K562 (cell line): ENCODE results near the gene ADAM8. TPM values are rescaled to one million over a fixed set of nuclear protein-coding genes. Genes with fewer than 3 reads are reported as not detected.

Source experiments
- ATAC-seq: fragments of 200-7000 bp; cut with Tn5 transposase; 3 replicates; pipeline ENCODE4 v1.9.1; 2020; ENCODE audit warnings: moderate library complexity
- BruUV-seq: library from RNA; stranded (reverse); fragments of 400-500 nt; replicated peaks from 2 replicates; lab custom pipeline; 2021; lab: Mats Ljungman, UMichigan
- CTCF ChIA-PET: fragments of 300-600 bp; formaldehyde crosslinking; extraction: SDS; loops from one replicate; lab custom pipeline; 2021; ENCODE audit warnings: low intra/inter-chr PET ratio; lab: Yijun Ruan, JAX
- POLR2A ChIA-PET: fragments of 300-600, 350-650 bp; sonication (Branson Sonifier 250); formaldehyde crosslinking; extraction: SDS; loops from one replicate; lab custom pipeline; 2021; ENCODE audit warnings: antibody characterized with exemption, inconsistent platforms; lab: Yijun Ruan, JAX
- DNase-seq, 4 experiments: peaks; one replicate each; pipeline versions ENCODE4 v3.0.0 to v3.0.0-alpha.2; 2011 to 2018; ENCODE audit warnings: low spot score in 3 of 4, mixed read lengths in 3 of 4; ENCODE audit errors: extremely low read depth in 1 of 4
- FAIRE-seq: peaks from 2 replicates; lab custom pipeline; 2011; peaks lifted over from hg19 to GRCh38; lab: Jason Lieb, UNC
- H2AFZ ChIP-seq: 2 replicates; pipeline ENCODE4 v1.6.0; 2011; ENCODE audit warnings: low read depth, low read length, control low read depth, inconsistent platforms
- H3K27ac ChIP-seq: fragments of 200-600 bp; 3 replicates; pipeline ENCODE4 v1.8.0; 2011; ENCODE audit warnings: low read depth, mild to moderate bottlenecking, control low read depth, inconsistent platforms, low read length, moderate library complexity, mixed read lengths; ENCODE audit errors: extremely low read depth
- H3K27me3 ChIP-seq, 2 experiments: fragments of 300-600 bp in 1 of 2; 2 replicates in 1 of 2; 3 replicates in 1 of 2; pipeline versions ENCODE4 v1.6.0 to v1.8.0; 2011; ENCODE audit warnings: inconsistent platforms in 2 of 2, low read length in 2 of 2, mild to moderate bottlenecking in 1 of 2, mixed read lengths in 1 of 2, moderate library complexity in 1 of 2; ENCODE audit not compliant: control insufficient read depth in 2 of 2, insufficient read depth in 2 of 2
- H3K36me3 ChIP-seq: fragments of 300-600 bp; 3 replicates; pipeline ENCODE4 v1.8.0; 2011; ENCODE audit warnings: mild to moderate bottlenecking, low read length, inconsistent platforms; ENCODE audit not compliant: control insufficient read depth, insufficient read depth
- H3K4me1 ChIP-seq, 2 experiments: fragments of 200-600 bp in 1 of 2; replicated peaks in 1 of 2; 2 replicates in 1 of 2; 3 replicates in 1 of 2; pipeline versions ENCODE4 v1.5.1 to v1.8.0; 2011; ENCODE audit warnings: inconsistent platforms in 2 of 2, low read length in 2 of 2, mild to moderate bottlenecking in 1 of 2, mixed read lengths in 1 of 2, moderate library complexity in 1 of 2; ENCODE audit not compliant: control insufficient read depth in 2 of 2, insufficient read depth in 2 of 2
- H3K4me2 ChIP-seq: 2 replicates; pipeline ENCODE4 v1.6.1; 2011; ENCODE audit warnings: low read length, control low read depth, inconsistent platforms, mixed read lengths; ENCODE audit not compliant: insufficient read depth
- H3K4me3 ChIP-seq: fragments of 200-600 bp; sonication (generic), shearing (Covaris generic); 2 replicates; pipeline ENCODE4 v1.5.1; 2016; ENCODE audit warnings: control low read depth, inconsistent platforms
- H3K79me2 ChIP-seq: fragments of 200-600 bp; 3 replicates; pipeline ENCODE4 v1.8.0; 2011; ENCODE audit warnings: low read length, inconsistent platforms; ENCODE audit not compliant: control insufficient read depth, insufficient read depth
- H3K9ac ChIP-seq, 2 experiments: 2 replicates each; pipeline versions ENCODE4 v1.6.0 to v1.6.1; 2011; ENCODE audit warnings: low read depth in 2 of 2, low read length in 2 of 2, control low read depth in 1 of 2, inconsistent platforms in 1 of 2, mild to moderate bottlenecking in 1 of 2, mixed read lengths in 1 of 2; ENCODE audit not compliant: insufficient read depth in 1 of 2
- H3K9me1 ChIP-seq: one replicate; pipeline ENCODE4 v1.6.0; 2011; ENCODE audit warnings: inconsistent platforms, mild to moderate bottlenecking, low read length, moderate library complexity; ENCODE audit not compliant: control insufficient read depth, insufficient read depth
- H3K9me3 ChIP-seq: replicated peaks from 2 replicates; pipeline ENCODE4 v1.5.1; 2011; ENCODE audit warnings: low read depth, low read length, inconsistent platforms; ENCODE audit not compliant: control insufficient read depth, insufficient read depth
- H4K20me1 ChIP-seq: replicated peaks from 2 replicates; pipeline ENCODE4 v1.6.1; 2011; ENCODE audit warnings: low read length, inconsistent platforms, mixed read lengths; ENCODE audit not compliant: control insufficient read depth, insufficient read depth
- ADNP ChIP-seq: fragments of 200-800 bp; sonication (Bioruptor generic); IDR thresholded peaks from 2 replicates; pipeline ENCODE4 v1.6.1; 2016; ENCODE audit warnings: missing genetic modification characterization, missing compliant biosample characterization
- BCL6 ChIP-seq: fragments of 250-450 bp; sonication (Bioruptor Pico); IDR thresholded peaks from 2 replicates; pipeline ENCODE4 v1.4.0; 2020
- CCNT2 ChIP-seq: IDR thresholded peaks from 2 replicates; pipeline ENCODE4 v1.6.1; 2011; ENCODE audit warnings: borderline replicate concordance, low read depth, mild to moderate bottlenecking, moderate library complexity, mixed read lengths, low read length; ENCODE audit not compliant: insufficient read length; ENCODE audit errors: extremely low read depth
- EHMT2 ChIP-seq: fragments of 450-650 bp; IDR thresholded peaks from 2 replicates; pipeline ENCODE4 v1.6.1; 2018; ENCODE audit warnings: antibody characterized with exemption
- EP300 ChIP-seq: IDR thresholded peaks from 2 replicates; pipeline ENCODE4 v1.6.1; 2012; ENCODE audit warnings: low read length, improper control_type of control experiment
- ESRRB ChIP-seq: fragments of 250-450 bp; sonication (Bioruptor Pico); IDR thresholded peaks from 2 replicates; pipeline ENCODE4 v1.5.0; 2020; ENCODE audit warnings: mild to moderate bottlenecking, moderate library complexity, borderline replicate concordance
- HDAC3 ChIP-seq: fragments of 450-650 bp; IDR thresholded peaks from 2 replicates; pipeline ENCODE4 v1.6.1; 2018; ENCODE audit warnings: borderline replicate concordance, mild to moderate bottlenecking, moderate library complexity; ENCODE audit not compliant: partially characterized antibody
- MAZ ChIP-seq, 2 experiments: fragments of 450-650 bp in 1 of 2; sonication (generic) in 1 of 2; formaldehyde crosslinking; IDR thresholded peaks in 1 of 2; conservative IDR thresholded peaks in 1 of 2; 2 replicates each; pipeline versions ENCODE4 v1.4.0 to v1.5.0; 2020; ENCODE audit warnings: mild to moderate bottlenecking in 1 of 2, missing genetic modification reagents in 1 of 2
- MTF1 ChIP-seq: fragments of 250-450 bp; sonication (Bioruptor Pico); IDR thresholded peaks from 2 replicates; pipeline ENCODE4 v1.9.0; 2021; ENCODE audit warnings: moderate library complexity, mild to moderate bottlenecking, inconsistent platforms, borderline replicate concordance
- MYNN ChIP-seq, 2 experiments: sonication (generic); formaldehyde crosslinking in 1 of 2; IDR thresholded peaks; 2 replicates each; pipeline versions ENCODE4 v1.5.0 to v1.6.1; 2016 to 2020; ENCODE audit warnings: antibody characterized with exemption in 1 of 2, missing genetic modification reagents in 1 of 2
- NFYB ChIP-seq: IDR thresholded peaks from 2 replicates; pipeline ENCODE4 v1.6.1; 2011; ENCODE audit warnings: mild to moderate bottlenecking, moderate library complexity; ENCODE audit not compliant: insufficient read length; ENCODE audit errors: extremely low read depth
- SLC30A9 ChIP-seq: fragments of 250-450 bp; sonication (Bioruptor Pico); IDR thresholded peaks from 2 replicates; pipeline ENCODE4 v1.8.0; 2022; ENCODE audit warnings: mild to moderate bottlenecking, moderate library complexity
- ZBTB1 ChIP-seq: sonication (generic); formaldehyde crosslinking; IDR thresholded peaks from 2 replicates; pipeline ENCODE4 v1.8.1; 2023; ENCODE audit warnings: missing genetic modification reagents, low read depth, mild to moderate bottlenecking, borderline replicate concordance
- ZNF24 ChIP-seq: fragments of 450-650 bp; IDR thresholded peaks from 2 replicates; pipeline ENCODE4 v1.6.1; 2016
- WGBS: fragments of 100-300 bp; shearing (Covaris generic); methylation state at CpG from one replicate; pipeline ENCODE4 v1.1.6; 2016; ENCODE audit warnings: low coverage, mixed read lengths; ENCODE audit not compliant: insufficient coverage; ENCODE audit errors: missing lambda C conversion rate; 5-methylcytosine and 5-hydroxymethylcytosine counted together
- in situ Hi-C: fragments of 300-500 bp; cut with MboI; formaldehyde crosslinking; loops from 4 replicates; pipeline ENCODE4 v1.15.0; 2018; ENCODE audit warnings: inconsistent platforms, mixed read lengths
- intact Hi-C: fragments of 100-400 bp; cut with micrococcal nuclease; formaldehyde crosslinking; loops from 2 replicates; pipeline ENCODE4 v1.14.2; 2022
- polyA plus RNA-seq, 8 experiments: library from polyadenylated mRNA; depleted of rRNA in 4 of 8; stranded (reverse) in 5 of 8; unstranded in 3 of 8; fragments of >200 nt; fragmentation: Nextera tagmentation in 2 of 8; fragmentation: Illumina TruSeq in 1 of 8; extraction: Ambion mirVana in 2 of 8; extraction: Trizol in 1 of 8; gene quantifications; 2 replicates each; pipeline versions ENCODE4 v1.2.1 to v1.2.3, GENCODE V29; 2011 to 2014; ENCODE audit warnings: inconsistent platforms in 1 of 8, missing spikeins in 1 of 8
- total RNA-seq, 7 experiments: library from RNA; depleted of rRNA in 6 of 7; stranded (reverse); fragments of >200 nt in 6 of 7; fragmentation: Illumina TruSeq in 2 of 7; extraction: Trizol in 2 of 7; gene quantifications; 2 replicates each; pipeline versions ENCODE4 v1.2.1 to v1.2.3, GENCODE V29; 2011 to 2021; ENCODE audit warnings: low replicate concordance in 1 of 7
- TF ChIP-seq, protein P1 (sequence below): sonication (generic); formaldehyde crosslinking; IDR thresholded peaks from 2 replicates; pipeline ENCODE4 v1.4.0; 2020; ENCODE audit warnings: mild to moderate bottlenecking, missing genetic modification reagents
- TF ChIP-seq, protein P2 (sequence below): sonication (generic); formaldehyde crosslinking; IDR thresholded peaks from 2 replicates; pipeline ENCODE4 v1.8.0; 2022; ENCODE audit warnings: mild to moderate bottlenecking, missing genetic modification reagents
- TF ChIP-seq, protein P3 (sequence below): fragments of 250-450 bp; sonication (Bioruptor Pico); IDR thresholded peaks from 2 replicates; pipeline ENCODE4 v1.5.0; 2021; ENCODE audit warnings: mild to moderate bottlenecking, borderline replicate concordance

Gene ADAM8
- total and polyA plus RNA-seq, 9 of the 15 experiments (the other 6 are each of a cell fraction or from before 2014, with no cell fraction given): 0.07 to 7.0 (median 1.1) TPM

DNA sequence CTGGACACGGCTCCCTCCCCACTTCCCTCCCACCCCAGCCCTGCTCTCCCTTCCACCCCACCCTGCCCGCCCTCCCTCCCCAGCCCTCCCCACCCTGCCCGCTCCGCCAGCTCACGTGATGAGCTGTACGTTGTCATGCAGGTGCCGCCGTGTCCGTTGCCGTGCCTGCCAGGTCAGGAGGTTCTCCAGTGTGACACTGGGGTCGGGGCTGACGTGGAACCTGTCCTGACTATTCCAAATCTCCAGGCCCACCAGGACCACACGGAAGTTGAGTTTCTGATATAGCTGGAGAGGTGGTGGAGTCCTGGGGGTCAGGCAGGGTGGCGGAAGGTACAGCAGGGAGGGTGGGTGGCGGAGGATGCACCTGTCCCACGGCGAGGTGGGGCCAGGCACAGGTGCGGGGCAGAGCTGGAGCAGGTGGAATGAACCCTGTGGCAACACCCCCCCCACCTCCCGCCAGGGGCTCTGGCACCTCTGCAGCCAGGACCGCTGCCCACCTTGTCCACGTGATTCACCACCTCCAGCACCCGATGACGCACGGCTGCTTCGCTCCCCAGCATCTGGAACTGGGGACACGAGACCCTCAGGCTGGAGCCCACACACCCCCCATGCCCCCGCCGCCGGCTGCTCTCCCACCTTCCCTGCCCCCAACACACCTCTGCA, 4.2 kb downstream of the ADAM8 start:
- Histone ChIP-seq H3K9me1 (no peaks in the 10 kb centered on the region), H3K27me3 (no peaks in the 10 kb centered on the region), H3K9me3 (no peaks in the 10 kb centered on the region), H3K4me3 (no peak overlapping the region), H3K9ac (no peak overlapping the region), H3K79me2 (no peaks in the 10 kb centered on the region), H2AFZ (no peak overlapping the region), H3K4me2 (no peak overlapping the region), H3K27ac (no peak overlapping the region), H3K4me1 (peaks cover 20 to 92% of the 10 kb centered on the region in 2 experiments), H3K36me3 (no peaks in the 10 kb centered on the region), H4K20me1 (no peaks in the 10 kb centered on the region)
- intact Hi-C loops (no loop called here), in situ Hi-C loops (no loop called here)
- 62% methylated on average over 4 of the region's 29 CpGs for WGBS
- no TSS peak for BruUV-seq
- FAIRE-seq (no peak), ATAC-seq (no peak), DNase-seq (no peak)
- POLR2A ChIA-PET: no interaction called here
- CTCF ChIA-PET: no interaction called here
- no peak for TF ChIP-seq CCNT2
- TF ChIP-seq ADNP (tag): no peak
- no peak for TF ChIP-seq MYNN (IDR thresholded peaks at IDR 0.05)
- TF ChIP-seq MYNN (CRISPR knock-in tag; IDR thresholded peaks at IDR 0.05): no peak
- no peak for TF ChIP-seq ZNF24
- no peak for TF ChIP-seq ZBTB1 (CRISPR knock-in tag)
- no peak for TF ChIP-seq NFYB
- no peak for TF ChIP-seq MAZ (CRISPR knock-in tag; conservative IDR thresholded peaks at IDR 0.05 in 1 of 2, IDR thresholded peaks at IDR 0.05 in 1 of 2)
- TF ChIP-seq ESRRB: no peak
- TF ChIP-seq HDAC3: no peak
- TF ChIP-seq, protein P1, sequence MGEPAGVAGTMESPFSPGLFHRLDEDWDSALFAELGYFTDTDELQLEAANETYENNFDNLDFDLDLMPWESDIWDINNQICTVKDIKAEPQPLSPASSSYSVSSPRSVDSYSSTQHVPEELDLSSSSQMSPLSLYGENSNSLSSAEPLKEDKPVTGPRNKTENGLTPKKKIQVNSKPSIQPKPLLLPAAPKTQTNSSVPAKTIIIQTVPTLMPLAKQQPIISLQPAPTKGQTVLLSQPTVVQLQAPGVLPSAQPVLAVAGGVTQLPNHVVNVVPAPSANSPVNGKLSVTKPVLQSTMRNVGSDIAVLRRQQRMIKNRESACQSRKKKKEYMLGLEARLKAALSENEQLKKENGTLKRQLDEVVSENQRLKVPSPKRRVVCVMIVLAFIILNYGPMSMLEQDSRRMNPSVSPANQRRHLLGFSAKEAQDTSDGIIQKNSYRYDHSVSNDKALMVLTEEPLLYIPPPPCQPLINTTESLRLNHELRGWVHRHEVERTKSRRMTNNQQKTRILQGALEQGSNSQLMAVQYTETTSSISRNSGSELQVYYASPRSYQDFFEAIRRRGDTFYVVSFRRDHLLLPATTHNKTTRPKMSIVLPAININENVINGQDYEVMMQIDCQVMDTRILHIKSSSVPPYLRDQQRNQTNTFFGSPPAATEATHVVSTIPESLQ: no peak
- TF ChIP-seq EP300: no peak
- no peak for TF ChIP-seq MTF1 (CRISPR knock-in tag)
- TF ChIP-seq, protein P2, sequence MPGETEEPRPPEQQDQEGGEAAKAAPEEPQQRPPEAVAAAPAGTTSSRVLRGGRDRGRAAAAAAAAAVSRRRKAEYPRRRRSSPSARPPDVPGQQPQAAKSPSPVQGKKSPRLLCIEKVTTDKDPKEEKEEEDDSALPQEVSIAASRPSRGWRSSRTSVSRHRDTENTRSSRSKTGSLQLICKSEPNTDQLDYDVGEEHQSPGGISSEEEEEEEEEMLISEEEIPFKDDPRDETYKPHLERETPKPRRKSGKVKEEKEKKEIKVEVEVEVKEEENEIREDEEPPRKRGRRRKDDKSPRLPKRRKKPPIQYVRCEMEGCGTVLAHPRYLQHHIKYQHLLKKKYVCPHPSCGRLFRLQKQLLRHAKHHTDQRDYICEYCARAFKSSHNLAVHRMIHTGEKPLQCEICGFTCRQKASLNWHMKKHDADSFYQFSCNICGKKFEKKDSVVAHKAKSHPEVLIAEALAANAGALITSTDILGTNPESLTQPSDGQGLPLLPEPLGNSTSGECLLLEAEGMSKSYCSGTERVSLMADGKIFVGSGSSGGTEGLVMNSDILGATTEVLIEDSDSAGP (CRISPR knock-in tag): no peak
- no peak for TF ChIP-seq EHMT2
- TF ChIP-seq, protein P3, sequence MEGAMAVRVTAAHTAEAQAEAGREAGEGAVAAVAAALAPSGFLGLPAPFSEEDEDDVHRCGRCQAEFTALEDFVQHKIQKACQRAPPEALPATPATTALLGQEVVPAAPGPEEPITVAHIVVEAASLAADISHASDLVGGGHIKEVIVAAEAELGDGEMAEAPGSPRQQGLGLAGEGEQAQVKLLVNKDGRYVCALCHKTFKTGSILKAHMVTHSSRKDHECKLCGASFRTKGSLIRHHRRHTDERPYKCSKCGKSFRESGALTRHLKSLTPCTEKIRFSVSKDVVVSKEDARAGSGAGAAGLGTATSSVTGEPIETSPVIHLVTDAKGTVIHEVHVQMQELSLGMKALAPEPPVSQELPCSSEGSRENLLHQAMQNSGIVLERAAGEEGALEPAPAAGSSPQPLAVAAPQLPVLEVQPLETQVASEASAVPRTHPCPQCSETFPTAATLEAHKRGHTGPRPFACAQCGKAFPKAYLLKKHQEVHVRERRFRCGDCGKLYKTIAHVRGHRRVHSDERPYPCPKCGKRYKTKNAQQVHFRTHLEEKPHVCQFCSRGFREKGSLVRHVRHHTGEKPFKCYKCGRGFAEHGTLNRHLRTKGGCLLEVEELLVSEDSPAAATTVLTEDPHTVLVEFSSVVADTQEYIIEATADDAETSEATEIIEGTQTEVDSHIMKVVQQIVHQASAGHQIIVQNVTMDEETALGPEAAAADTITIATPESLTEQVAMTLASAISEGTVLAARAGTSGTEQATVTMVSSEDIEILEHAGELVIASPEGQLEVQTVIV (CRISPR knock-in tag): no peak
- TF ChIP-seq BCL6: no peak
- TF ChIP-seq SLC30A9 (CRISPR knock-in tag): no peak
